Measurements from ENCODE around the gene MYPN. TPM values are rescaled to one million over a fixed set of nuclear protein-coding genes. Genes with fewer than 3 reads are reported as not detected.

Gene MYPN
- polyA plus RNA-seq, 1 experiment: 9.7 TPM

DNA sequence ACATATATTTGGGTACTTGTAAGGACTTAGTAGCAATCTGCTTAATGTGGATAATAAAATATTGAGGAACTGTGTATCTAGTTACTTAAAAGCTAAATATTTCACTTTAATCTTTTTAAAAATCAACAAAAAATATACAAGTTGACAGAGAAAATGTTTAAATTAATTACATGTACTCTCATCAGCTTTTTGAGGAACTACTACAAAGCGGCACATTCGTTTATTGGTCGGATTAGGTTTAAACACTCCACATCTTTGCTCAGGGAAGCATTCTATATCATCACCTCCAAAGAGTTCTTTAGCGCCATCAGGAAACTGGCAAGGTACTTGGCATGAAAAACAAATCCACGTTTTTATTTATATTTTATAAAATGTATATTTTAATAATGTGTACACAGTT, 121.0 kb downstream of the MYPN start:
- no peaks in the 10 kb centered on the region for H3K36me3 ChIP-seq (ENCODE audit: control insufficient read depth, insufficient read depth, low read length)
- H3K4me3 ChIP-seq (ENCODE audit: low read depth, low read length): no peak overlapping the region
- ChIA-PET CTCF (no interaction called here), POLR2A (no interaction called here)
- H3K27me3 ChIP-seq (ENCODE audit: control insufficient read depth, insufficient read depth, low read length): no peaks in the 10 kb centered on the region
- no peak for DNase-seq (ENCODE audit: low read depth)
- TF ChIP-seq, protein P1, sequence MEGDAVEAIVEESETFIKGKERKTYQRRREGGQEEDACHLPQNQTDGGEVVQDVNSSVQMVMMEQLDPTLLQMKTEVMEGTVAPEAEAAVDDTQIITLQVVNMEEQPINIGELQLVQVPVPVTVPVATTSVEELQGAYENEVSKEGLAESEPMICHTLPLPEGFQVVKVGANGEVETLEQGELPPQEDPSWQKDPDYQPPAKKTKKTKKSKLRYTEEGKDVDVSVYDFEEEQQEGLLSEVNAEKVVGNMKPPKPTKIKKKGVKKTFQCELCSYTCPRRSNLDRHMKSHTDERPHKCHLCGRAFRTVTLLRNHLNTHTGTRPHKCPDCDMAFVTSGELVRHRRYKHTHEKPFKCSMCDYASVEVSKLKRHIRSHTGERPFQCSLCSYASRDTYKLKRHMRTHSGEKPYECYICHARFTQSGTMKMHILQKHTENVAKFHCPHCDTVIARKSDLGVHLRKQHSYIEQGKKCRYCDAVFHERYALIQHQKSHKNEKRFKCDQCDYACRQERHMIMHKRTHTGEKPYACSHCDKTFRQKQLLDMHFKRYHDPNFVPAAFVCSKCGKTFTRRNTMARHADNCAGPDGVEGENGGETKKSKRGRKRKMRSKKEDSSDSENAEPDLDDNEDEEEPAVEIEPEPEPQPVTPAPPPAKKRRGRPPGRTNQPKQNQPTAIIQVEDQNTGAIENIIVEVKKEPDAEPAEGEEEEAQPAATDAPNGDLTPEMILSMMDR (IDR thresholded peaks at IDR 0.05; ENCODE audit: insufficient read depth, low read depth, low read length): no peak

DNA sequence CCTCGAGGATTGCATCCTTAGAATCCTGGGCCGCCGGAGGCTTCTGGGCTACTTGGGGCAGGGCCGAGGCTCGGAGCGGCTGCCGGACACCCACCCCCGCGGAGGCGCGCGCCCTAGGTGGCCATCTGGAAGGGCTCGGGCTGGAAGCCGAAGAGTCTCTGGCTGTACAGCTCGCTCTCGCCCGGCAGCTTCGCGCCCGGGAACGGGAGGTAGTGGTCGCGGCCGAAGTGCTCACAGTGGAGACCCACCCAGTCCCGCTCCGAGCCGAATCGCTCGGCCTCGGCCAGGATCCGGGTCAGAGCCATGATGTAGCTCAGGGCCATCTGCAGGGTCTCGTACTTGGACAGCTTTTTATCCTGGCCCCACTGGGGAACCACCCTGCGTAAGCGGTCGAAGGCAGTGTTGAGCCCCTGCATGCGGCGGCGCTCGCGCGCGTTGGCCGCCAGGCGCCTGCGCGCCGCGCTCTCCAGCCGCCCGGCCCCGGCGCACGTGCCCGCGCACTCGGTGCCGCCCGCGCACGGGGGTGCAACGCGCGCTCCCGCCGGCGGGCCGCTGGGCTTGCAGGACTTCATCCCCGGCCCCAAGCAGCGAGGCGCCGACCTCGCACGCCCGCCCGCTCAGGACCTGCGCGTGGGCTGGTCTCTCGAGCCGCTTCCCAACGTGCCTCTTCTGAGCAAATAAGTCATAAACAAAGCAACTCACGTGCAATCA, 122.0 kb downstream of the MYPN start:
- TF ChIP-seq, protein P1 (IDR thresholded peaks at IDR 0.05; ENCODE audit: insufficient read depth, low read depth, low read length): peak; percentile 34
- H3K36me3 ChIP-seq (ENCODE audit: control insufficient read depth, insufficient read depth, low read length): no peaks in the 10 kb centered on the region
- ChIA-PET CTCF (interaction anchor here (1.2 kb wide), 1 partner anchor 18 kb away, joined by 4 read pairs; no protein-coding TSS in a partner anchor), POLR2A (no interaction called here)
- H3K4me3 ChIP-seq (ENCODE audit: low read depth, low read length): peak overlapping the region; percentile 58
- H3K27me3 ChIP-seq (ENCODE audit: control insufficient read depth, insufficient read depth, low read length): no peaks in the 10 kb centered on the region
- DNase-seq (ENCODE audit: low read depth): no peak

DNA sequence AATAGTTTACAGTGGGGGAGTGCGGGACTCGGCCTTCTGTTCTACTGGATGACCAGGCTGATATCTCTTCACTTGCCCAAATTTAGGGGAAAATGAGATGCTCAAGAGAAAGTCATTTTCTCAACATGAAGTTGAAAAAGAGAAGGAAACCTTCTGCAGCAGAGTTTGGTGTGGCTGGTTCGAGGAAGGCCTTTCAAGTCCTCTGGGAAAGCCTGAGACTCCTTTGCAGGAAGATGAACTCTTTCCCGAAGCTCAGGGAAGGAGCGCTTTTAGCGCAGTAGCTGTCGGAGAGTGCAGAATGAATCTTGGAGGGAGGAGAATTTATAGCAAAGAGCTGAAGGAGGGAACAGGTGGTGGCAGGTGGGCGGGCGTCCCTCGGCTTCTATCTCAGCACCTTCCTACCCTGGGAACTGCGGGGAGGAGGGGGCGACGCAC, 122.5 kb downstream of the MYPN start, which contains the start of gene ATOH7:
Gene ATOH7, minus strand, starts transcription at position 297 of the 435 bp plus-strand sequence. CDS start 436 bp downstream, outside the sequence.
- Histone ChIP-seq H3K27me3 (ENCODE audit: control insufficient read depth, insufficient read depth, low read length) (no peaks in the 10 kb centered on the region), H3K36me3 (ENCODE audit: control insufficient read depth, insufficient read depth, low read length) (no peaks in the 10 kb centered on the region), H3K4me3 (ENCODE audit: low read depth, low read length) (peak within 1 kb of the TSS; percentile 58)
- no peak for DNase-seq (ENCODE audit: low read depth)
- TF ChIP-seq, protein P1 (IDR thresholded peaks at IDR 0.05; ENCODE audit: insufficient read depth, low read depth, low read length): no peak
- ChIA-PET CTCF (interaction anchor here (0.5 to 1.2 kb wide), 3 partner anchors 18 to 191 kb away, joined by 3 to 4 read pairs (median 3); no protein-coding TSS in a partner anchor), POLR2A (no interaction called here)

DNA sequence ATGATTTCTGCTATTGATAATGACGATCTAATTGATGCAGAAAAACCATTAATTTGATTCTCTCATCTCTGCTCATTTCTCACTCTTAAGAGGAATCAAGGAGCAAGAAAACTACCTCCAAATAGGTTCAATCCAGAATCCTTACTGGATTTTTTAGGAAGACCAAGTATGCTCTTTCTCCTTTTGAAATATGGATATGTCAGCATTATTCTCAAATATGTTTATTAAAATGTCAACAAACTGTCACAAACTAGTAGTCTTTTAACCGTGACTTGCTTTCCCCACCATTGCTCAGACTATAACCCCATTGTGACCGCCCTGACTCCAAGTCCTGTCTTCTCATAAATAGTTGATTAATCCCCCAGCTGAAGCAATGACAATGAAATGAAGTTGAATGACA, 123.8 kb downstream of the MYPN start:
- DNase-seq (ENCODE audit: low read depth): no peak
- Histone ChIP-seq H3K27me3 (ENCODE audit: control insufficient read depth, insufficient read depth, low read length) (no peaks in the 10 kb centered on the region; the same call in 1 of the 2 replicates), H3K36me3 (ENCODE audit: control insufficient read depth, insufficient read depth, low read length) (no peaks in the 10 kb centered on the region), H3K4me3 (ENCODE audit: low read depth, low read length) (no peak overlapping the region)
- CTCF ChIA-PET: interaction anchor here (1.2 kb wide), 1 partner anchor 21 kb away, joined by 3 read pairs; no protein-coding TSS in a partner anchor
- TF ChIP-seq, protein P1 (IDR thresholded peaks at IDR 0.05; ENCODE audit: insufficient read depth, low read depth, low read length): no peak
- POLR2A ChIA-PET: no interaction called here

DNA sequence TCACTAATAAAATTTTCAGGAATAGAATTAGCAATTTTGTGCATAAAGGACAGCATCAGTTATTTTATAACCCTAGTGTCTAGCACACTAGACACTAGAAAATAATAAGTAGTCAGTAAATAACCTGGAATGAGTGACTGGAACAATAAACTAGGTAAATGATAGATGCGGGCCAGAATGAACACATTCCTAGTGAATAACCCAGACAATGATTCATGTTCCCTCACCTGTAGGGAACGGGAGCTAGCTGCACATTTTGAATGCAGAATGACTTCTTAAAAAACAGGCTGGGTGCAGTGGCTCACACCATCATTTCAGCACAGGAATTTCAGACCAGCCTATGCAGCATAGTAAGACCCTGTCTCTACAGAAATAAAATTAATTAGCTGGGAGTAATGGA, 125.8 kb downstream of the MYPN start:
- Histone ChIP-seq H3K36me3 (ENCODE audit: control insufficient read depth, insufficient read depth, low read length) (no peaks in the 10 kb centered on the region), H3K27me3 (ENCODE audit: control insufficient read depth, insufficient read depth, low read length) (peaks cover 3% of the 10 kb centered on the region; the same call in 1 of the 2 replicates), H3K4me3 (ENCODE audit: low read depth, low read length) (no peak overlapping the region)
- no peak for DNase-seq (ENCODE audit: low read depth)
- CTCF ChIA-PET: interaction anchor here (0.6 kb wide), 1 partner anchor 57 kb away, joined by 4 read pairs; no protein-coding TSS in a partner anchor
- TF ChIP-seq, protein P1 (IDR thresholded peaks at IDR 0.05; ENCODE audit: insufficient read depth, low read depth, low read length): no peak
- POLR2A ChIA-PET: no interaction called here
